ENCODE measurements around the gene MATN3.

- TF ChIP-seq CTCF (IDR thresholded peaks at IDR 0.05; ENCODE audit: low read depth, low read length) (no peak), EZH2phosphoT487 (IDR thresholded peaks at IDR 0.05; ENCODE audit: low read depth) (no peak)
Measured at GRCh38 chr2:19971691-19972090, 40.8 kb downstream of the MATN3 start.

All from OCI-LY3 (cell line).